HG03196 (cell line): ENCODE results near the gene MORF4L1.
"Not testable (repeated sequence)": the region's sequence is repeated elsewhere in the genome, so short reads cannot be mapped to it uniquely, and the experiment has no call there.

Experiments used
- ATAC-seq: cut with Tn5 transposase; IDR thresholded peaks from one replicate; pipeline ENCODE4 v1.9.1; 2021; ENCODE audit not compliant: unreplicated experiment

The MORF4L1 gene

GRCh38 chr15:78898540-78898939 lies 25.9 kb downstream of the MORF4L1 start:
- no peak for ATAC-seq

GRCh38 chr15:78900819-78901533 lies 28.3 kb downstream of the MORF4L1 start:
- ATAC-seq = not testable (repeated sequence)

GRCh38 chr15:78902281-78903032 lies 29.8 kb downstream of the MORF4L1 start:
- ATAC-seq = not testable (repeated sequence)

- no peak for ATAC-seq
Observed at GRCh38 chr15:78904599-78905358, 32.1 kb downstream of the MORF4L1 start.

- ATAC-seq = no peak
Observed at GRCh38 chr15:78906316-78906620, 33.6 kb downstream of the MORF4L1 start.

- no peak for ATAC-seq
Observed at GRCh38 chr15:78907577-78907976, 34.9 kb downstream of the MORF4L1 start.

GRCh38 chr15:78909160-78909695 lies 36.5 kb downstream of the MORF4L1 start:
- no peak for ATAC-seq

GRCh38 chr15:78909791-78910228 lies 37.1 kb downstream of the MORF4L1 start:
- no peak for ATAC-seq

GRCh38 chr15:78910271-78910670 lies 37.6 kb downstream of the MORF4L1 start:
- no peak for ATAC-seq

GRCh38 chr15:78912316-78912715 lies 39.6 kb downstream of the MORF4L1 start:
- ATAC-seq = no peak

GRCh38 chr15:78913012-78913411 lies 40.3 kb downstream of the MORF4L1 start:
- no peak for ATAC-seq

- no peak for ATAC-seq
Observed at GRCh38 chr15:78914027-78914764, 41.5 kb downstream of the MORF4L1 start.

GRCh38 chr15:78915341-78916087 lies 42.8 kb downstream of the MORF4L1 start:
- ATAC-seq = no peak

- ATAC-seq = no peak
Observed at GRCh38 chr15:78916088-78916487, 43.4 kb downstream of the MORF4L1 start.

- ATAC-seq = no peak
Observed at GRCh38 chr15:78917888-78918287, 45.2 kb downstream of the MORF4L1 start.

GRCh38 chr15:78921517-78921916 lies 48.8 kb downstream of the MORF4L1 start:
- no peak for ATAC-seq

- ATAC-seq = no peak
Observed at GRCh38 chr15:78921940-78922339, 49.2 kb downstream of the MORF4L1 start.

GRCh38 chr15:78922527-78922926 lies 49.8 kb downstream of the MORF4L1 start:
- no peak for ATAC-seq

- no peak for ATAC-seq
Observed at GRCh38 chr15:78923015-78923414, 50.3 kb downstream of the MORF4L1 start.
